ENCODE results near the gene KL. TPM values are rescaled to one million over a fixed set of nuclear protein-coding genes. Genes with fewer than 3 reads are reported as not detected.

KL gene
- total RNA-seq, 1 experiment from 2014 or later: not detected

DNA sequence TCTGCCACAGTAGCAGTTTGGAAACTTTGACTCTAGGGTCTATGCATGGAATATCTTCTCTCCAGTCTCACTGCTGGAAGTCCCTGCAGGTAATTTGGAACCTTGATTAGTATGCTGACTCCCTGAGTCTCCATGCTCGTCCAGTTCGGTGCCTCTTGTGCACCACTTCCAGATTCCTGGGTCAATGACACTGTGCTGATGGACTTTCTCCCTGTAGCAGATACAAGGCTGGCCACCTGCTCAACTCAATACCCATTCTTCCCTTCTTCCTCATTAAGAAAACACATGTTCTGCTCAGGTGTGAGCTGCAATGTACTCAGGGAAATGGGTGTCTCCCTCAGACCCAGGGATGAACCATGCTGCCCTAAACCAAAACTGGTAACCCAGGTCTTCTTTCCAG lies 99.1 kb downstream of the KL start:
- Histone ChIP-seq H2AFZ (ENCODE audit: low read depth, low read length, poor library complexity, severe bottlenecking) (no peak overlapping the region), H3K4me3 (replicated peaks in 1 of 2; ENCODE audit: low read depth in 1 of 2, low read length in 2 of 2) (no peak overlapping the region), H3K9ac (ENCODE audit: low read length) (no peak overlapping the region), H3K79me2 (ENCODE audit: insufficient read depth, low read length) (no peaks in the 10 kb centered on the region), H3K27ac (ENCODE audit: low read depth, low read length) (no peak overlapping the region), H3K27me3 (ENCODE audit: insufficient read depth, low read length) (no peaks in the 10 kb centered on the region), H3K4me2 (ENCODE audit: low read length) (no peak overlapping the region), H4K20me1 (ENCODE audit: insufficient read depth) (no peaks in the 10 kb centered on the region), H3K36me3 (ENCODE audit: control insufficient read depth in 1 of 2, insufficient read depth in 2 of 2, low read length in 2 of 2) (no peaks in the 10 kb centered on the region), H3K9me2 (ENCODE audit: insufficient read depth) (no peaks in the 10 kb centered on the region), H3K9me3 (ENCODE audit: control insufficient read depth in 1 of 2, insufficient read depth in 1 of 2, low read depth in 1 of 2, low read length in 2 of 2) (no peaks in the 10 kb centered on the region), H3K4me1 (ENCODE audit: control insufficient read depth in 1 of 2, insufficient read depth in 2 of 2, low read length in 2 of 2) (peaks cover 19 to 36% of the 10 kb centered on the region in 2 experiments)
- CTCF ChIA-PET: no interaction called here
- no peak for ATAC-seq
- DNase-seq (ENCODE audit: low read depth, low spot score): no peak
- RAD21 ChIA-PET (ENCODE audit: low non-redundant PET in 1 of 2, low total read pairs in 2 of 2, uncharacterized antibody in 2 of 2, unreplicated experiment in 2 of 2): no interaction called here
- POLR2A ChIA-PET: no interaction called here
- no TSS peak for BruUV-seq (replicated peaks)
- TF ChIP-seq SIN3A (IDR thresholded peaks at IDR 0.05; ENCODE audit: low read depth): no peak
- TF ChIP-seq, protein P1, sequence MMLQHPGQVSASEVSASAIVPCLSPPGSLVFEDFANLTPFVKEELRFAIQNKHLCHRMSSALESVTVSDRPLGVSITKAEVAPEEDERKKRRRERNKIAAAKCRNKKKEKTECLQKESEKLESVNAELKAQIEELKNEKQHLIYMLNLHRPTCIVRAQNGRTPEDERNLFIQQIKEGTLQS (IDR thresholded peaks at IDR 0.05): no peak
- TF ChIP-seq ZFX (IDR thresholded peaks at IDR 0.05): no peak
- TF ChIP-seq EZH2 (IDR thresholded peaks at IDR 0.05): no peak
- no peak for TF ChIP-seq RAD21 (IDR thresholded peaks at IDR 0.05; ENCODE audit: low read depth)
- TF ChIP-seq TCF7L2 (IDR thresholded peaks at IDR 0.05; ENCODE audit: borderline replicate concordance, extremely low read depth, insufficient read depth, insufficient read length): no peak
- TF ChIP-seq FOSL1 (IDR thresholded peaks at IDR 0.05; ENCODE audit: low read depth): no peak
- TF ChIP-seq POLR2AphosphoS5 (IDR thresholded peaks at IDR 0.05; ENCODE audit: low read depth, low read length): no peak
- no peak for TF ChIP-seq ELF1 (IDR thresholded peaks at IDR 0.05; ENCODE audit: borderline replicate concordance, low read depth)
- no peak for TF ChIP-seq EZH2phosphoT487 (IDR thresholded peaks at IDR 0.05; ENCODE audit: borderline replicate concordance)
- TF ChIP-seq SRF (IDR thresholded peaks at IDR 0.05; ENCODE audit: low read depth): no peak
- TF ChIP-seq, protein P2, sequence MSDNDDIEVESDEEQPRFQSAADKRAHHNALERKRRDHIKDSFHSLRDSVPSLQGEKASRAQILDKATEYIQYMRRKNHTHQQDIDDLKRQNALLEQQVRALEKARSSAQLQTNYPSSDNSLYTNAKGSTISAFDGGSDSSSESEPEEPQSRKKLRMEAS (IDR thresholded peaks at IDR 0.05): no peak
- TF ChIP-seq CBX3 (IDR thresholded peaks at IDR 0.05; ENCODE audit: low read depth): no peak
- intact Hi-C loops (cut with micrococcal nuclease): no loop called here

Measured in HCT116 (cell line).